Spleen (tissue), 7 donors: ENCODE measurements around the gene CD83.

Experiments
- POLR2A ChIP-seq, 3 donors: fragments of 450-650 bp; IDR thresholded peaks; one replicate each; pipeline ENCODE4 v1.5.1; 2017; ENCODE audit warnings: antibody characterized with exemption in 3 of 3, mild to moderate bottlenecking in 1 of 3
- TF ChIP-seq, protein P1 (sequence below), 11 experiments: fragments of 200-600 bp in 7 of 11; fragments of 450-650 bp in 4 of 11; sonication (generic) in 4 of 11; IDR thresholded peaks in 8 of 11; conservative IDR thresholded peaks in 3 of 11; 1 replicate in 7 of 11; 2 replicates in 4 of 11; pipeline versions ENCODE4 v1.4.0 to v1.8.0; 2016 to 2021; ENCODE audit warnings: antibody characterized with exemption in 11 of 11, inconsistent platforms in 4 of 11, mild to moderate bottlenecking in 1 of 11
- donor health status: DM: no; HTN: no; CAD: no; lungs with moderate emphysema.
- donor health status: DM: no; HTN: no; CAD: no.
- donor health status: DM: no; HTN: no; CAD: no.

DNA sequence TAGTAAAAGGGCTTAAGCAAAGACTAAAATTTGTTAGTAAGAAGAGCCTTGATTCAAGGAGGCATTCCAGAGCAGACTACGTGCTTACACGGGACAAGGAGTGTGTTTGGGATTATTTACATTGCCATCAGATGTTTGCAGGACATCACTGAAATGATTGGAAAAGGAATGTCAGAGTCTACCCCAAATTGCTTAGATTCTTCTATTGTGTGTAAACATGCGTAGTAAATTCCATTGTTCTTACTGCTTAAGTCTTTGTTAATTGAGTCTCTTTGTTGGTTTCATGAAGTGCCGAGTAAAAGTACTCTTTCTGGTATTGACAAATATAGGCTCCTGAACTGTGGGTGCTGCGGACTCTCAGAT lies 60.5 kb downstream of the CD83 start:
- TF ChIP-seq, protein P1, sequence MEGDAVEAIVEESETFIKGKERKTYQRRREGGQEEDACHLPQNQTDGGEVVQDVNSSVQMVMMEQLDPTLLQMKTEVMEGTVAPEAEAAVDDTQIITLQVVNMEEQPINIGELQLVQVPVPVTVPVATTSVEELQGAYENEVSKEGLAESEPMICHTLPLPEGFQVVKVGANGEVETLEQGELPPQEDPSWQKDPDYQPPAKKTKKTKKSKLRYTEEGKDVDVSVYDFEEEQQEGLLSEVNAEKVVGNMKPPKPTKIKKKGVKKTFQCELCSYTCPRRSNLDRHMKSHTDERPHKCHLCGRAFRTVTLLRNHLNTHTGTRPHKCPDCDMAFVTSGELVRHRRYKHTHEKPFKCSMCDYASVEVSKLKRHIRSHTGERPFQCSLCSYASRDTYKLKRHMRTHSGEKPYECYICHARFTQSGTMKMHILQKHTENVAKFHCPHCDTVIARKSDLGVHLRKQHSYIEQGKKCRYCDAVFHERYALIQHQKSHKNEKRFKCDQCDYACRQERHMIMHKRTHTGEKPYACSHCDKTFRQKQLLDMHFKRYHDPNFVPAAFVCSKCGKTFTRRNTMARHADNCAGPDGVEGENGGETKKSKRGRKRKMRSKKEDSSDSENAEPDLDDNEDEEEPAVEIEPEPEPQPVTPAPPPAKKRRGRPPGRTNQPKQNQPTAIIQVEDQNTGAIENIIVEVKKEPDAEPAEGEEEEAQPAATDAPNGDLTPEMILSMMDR (IDR thresholded peaks at IDR 0.05 in 8 of 11, conservative IDR thresholded peaks at IDR 0.05 in 3 of 11): no peak
- TF ChIP-seq POLR2A (IDR thresholded peaks at IDR 0.05): no peak
